ENCODE measurements around the gene PIF1. TPM values are rescaled to one million over a fixed set of nuclear protein-coding genes. Genes with fewer than 3 reads are reported as not detected.

PIF1 gene
- polyA plus RNA-seq, 3 donors: 0.13 to 0.43 TPM; not detected in 1

GRCh38 chr15:64767203-64767602 is 58.2 kb downstream of the PIF1 start:
- H3K27me3 ChIP-seq (ENCODE audit: control insufficient read depth in 2 of 2, insufficient read depth in 2 of 2, low read length in 2 of 2): peaks cover 2 to 8% of the 10 kb centered on the region in 2 donors
- no peaks in the 10 kb centered on the region for H3K36me3 ChIP-seq (replicated peaks in 1 of 2; ENCODE audit: control insufficient read depth in 1 of 2, insufficient read depth in 2 of 2, low read length in 2 of 2)
- Mint-ChIP-seq H3K27me3 (ENCODE audit: low read depth in 3 of 3) (peaks cover 13 to 16% (median 15%) of the 10 kb centered on the region in 3 donors), H3K36me3 (no peaks in the 10 kb centered on the region), H3K9me3 (peaks cover 0 to 3% (median 0%) of the 10 kb centered on the region in 7 donors), H3K4me1 (no peaks in the 10 kb centered on the region), H3K27ac (no peak overlapping the region), H3K4me3 (no peak overlapping the region)
- no peak overlapping the region for H3K4me2 ChIP-seq (replicated peaks; ENCODE audit: extremely low read depth, low read length, poor library complexity, severe bottlenecking)
- 76% methylated on average over 6 of the region's 7 CpGs for WGBS (ENCODE audit: insufficient coverage)
- no peak overlapping the region for H3K27ac ChIP-seq (ENCODE audit: low read depth in 1 of 2, low read length in 2 of 2)
- H3K9me3 ChIP-seq (replicated peaks in 1 of 2; ENCODE audit: control insufficient read depth in 1 of 2, insufficient read depth in 1 of 2, low read length in 2 of 2): no peaks in the 10 kb centered on the region
- intact Hi-C loops (cut with micrococcal nuclease): no loop called here
- no peak overlapping the region for H3K9ac ChIP-seq (ENCODE audit: insufficient read depth, low read length, poor library complexity, severe bottlenecking)
- H2AFZ ChIP-seq (ENCODE audit: insufficient read depth, low read depth, low read length, poor library complexity, severe bottlenecking): peak overlapping the region; percentile 3
- no peaks in the 10 kb centered on the region for H3K79me2 ChIP-seq (ENCODE audit: insufficient read depth, low read length)
- TF ChIP-seq, protein P1, sequence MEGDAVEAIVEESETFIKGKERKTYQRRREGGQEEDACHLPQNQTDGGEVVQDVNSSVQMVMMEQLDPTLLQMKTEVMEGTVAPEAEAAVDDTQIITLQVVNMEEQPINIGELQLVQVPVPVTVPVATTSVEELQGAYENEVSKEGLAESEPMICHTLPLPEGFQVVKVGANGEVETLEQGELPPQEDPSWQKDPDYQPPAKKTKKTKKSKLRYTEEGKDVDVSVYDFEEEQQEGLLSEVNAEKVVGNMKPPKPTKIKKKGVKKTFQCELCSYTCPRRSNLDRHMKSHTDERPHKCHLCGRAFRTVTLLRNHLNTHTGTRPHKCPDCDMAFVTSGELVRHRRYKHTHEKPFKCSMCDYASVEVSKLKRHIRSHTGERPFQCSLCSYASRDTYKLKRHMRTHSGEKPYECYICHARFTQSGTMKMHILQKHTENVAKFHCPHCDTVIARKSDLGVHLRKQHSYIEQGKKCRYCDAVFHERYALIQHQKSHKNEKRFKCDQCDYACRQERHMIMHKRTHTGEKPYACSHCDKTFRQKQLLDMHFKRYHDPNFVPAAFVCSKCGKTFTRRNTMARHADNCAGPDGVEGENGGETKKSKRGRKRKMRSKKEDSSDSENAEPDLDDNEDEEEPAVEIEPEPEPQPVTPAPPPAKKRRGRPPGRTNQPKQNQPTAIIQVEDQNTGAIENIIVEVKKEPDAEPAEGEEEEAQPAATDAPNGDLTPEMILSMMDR (IDR thresholded peaks at IDR 0.05): peak; percentile 19
- peak; percentile 12 to 19 (median 15) for DNase-seq
- no peaks in the 10 kb centered on the region for H3K4me1 ChIP-seq (ENCODE audit: control insufficient read depth in 1 of 2, insufficient read depth in 2 of 2, low read length in 2 of 2)
- H4K20me1 ChIP-seq (ENCODE audit: insufficient read depth, low read length): no peaks in the 10 kb centered on the region
- no peak overlapping the region for H3K4me3 ChIP-seq (replicated peaks in 1 of 3; ENCODE audit: low read depth in 2 of 3, low read length in 3 of 3)

DNA sequence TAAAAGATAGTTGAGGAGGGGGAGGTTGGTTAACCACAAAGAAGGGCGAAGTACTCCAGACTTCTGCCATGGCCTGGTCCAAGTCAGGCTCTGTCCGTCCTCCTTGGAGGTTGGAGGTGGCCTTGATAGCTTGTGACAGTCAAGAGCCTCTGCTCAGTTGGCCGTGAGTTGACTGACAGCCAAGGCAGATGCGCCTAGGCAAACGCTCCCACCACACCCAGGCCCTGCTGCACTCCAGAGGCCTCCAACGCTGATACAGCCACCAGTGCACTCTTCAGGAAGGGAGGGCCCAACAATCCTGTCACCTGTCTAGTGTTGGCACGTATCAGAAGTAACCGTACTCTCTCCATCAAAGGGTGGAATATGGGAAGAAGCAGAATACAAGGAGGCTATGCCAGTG is 59.4 kb downstream of the PIF1 start:
- Histone ChIP-seq H3K27ac (ENCODE audit: low read depth in 1 of 2, low read length in 2 of 2) (no peak overlapping the region), H3K4me2 (replicated peaks; ENCODE audit: extremely low read depth, low read length, poor library complexity, severe bottlenecking) (no peak overlapping the region), H3K79me2 (ENCODE audit: insufficient read depth, low read length) (no peaks in the 10 kb centered on the region), H3K4me3 (replicated peaks in 1 of 3; ENCODE audit: low read depth in 2 of 3, low read length in 3 of 3) (no peak overlapping the region), H3K4me1 (ENCODE audit: control insufficient read depth in 1 of 2, insufficient read depth in 2 of 2, low read length in 2 of 2) (no peaks in the 10 kb centered on the region), H3K27me3 (ENCODE audit: control insufficient read depth in 2 of 2, insufficient read depth in 2 of 2, low read length in 2 of 2) (peaks cover 0 to 4% of the 10 kb centered on the region in 2 donors), H3K9ac (ENCODE audit: insufficient read depth, low read length, poor library complexity, severe bottlenecking) (no peak overlapping the region), H4K20me1 (ENCODE audit: insufficient read depth, low read length) (no peaks in the 10 kb centered on the region), H3K36me3 (replicated peaks in 1 of 2; ENCODE audit: control insufficient read depth in 1 of 2, insufficient read depth in 2 of 2, low read length in 2 of 2) (no peaks in the 10 kb centered on the region), H2AFZ (ENCODE audit: insufficient read depth, low read depth, low read length, poor library complexity, severe bottlenecking) (no peak overlapping the region), H3K9me3 (replicated peaks in 1 of 2; ENCODE audit: control insufficient read depth in 1 of 2, insufficient read depth in 1 of 2, low read length in 2 of 2) (no peaks in the 10 kb centered on the region)
- Mint-ChIP-seq H3K36me3 (no peaks in the 10 kb centered on the region), H3K4me3 (no peak overlapping the region), H3K9me3 (peaks cover 0 to 3% (median 0%) of the 10 kb centered on the region in 7 donors), H3K4me1 (no peaks in the 10 kb centered on the region), H3K27ac (no peak overlapping the region), H3K27me3 (ENCODE audit: low read depth in 3 of 3) (peaks cover 5 to 9% (median 8%) of the 10 kb centered on the region in 3 donors)
- WGBS (ENCODE audit: insufficient coverage): 90% methylated on average over 6 of the region's 8 CpGs
- DNase-seq: no peak
- intact Hi-C loops (cut with micrococcal nuclease): no loop called here
- TF ChIP-seq, protein P1 (IDR thresholded peaks at IDR 0.05): no peak

Other genes with a start within 250 kb of the PIF1 start
- not detected for gene RBPMS2, start 50.1 kb downstream of the PIF1 start, polyA plus RNA-seq
- 10 to 100 TPM; 54.1 to 93.5 (median 78.0) TPM for gene PLEKHO2, start 16.3 kb upstream of the PIF1 start, polyA plus RNA-seq
- gene ANKDD1A, start 86.3 kb upstream of the PIF1 start, polyA plus RNA-seq: 1 to 10 TPM in 1 of 3 donors, under 1 TPM in 2; 0.49 to 3.5 (median 0.90) TPM
- gene SPG21, start 164.3 kb upstream of the PIF1 start, polyA plus RNA-seq: 100 to 1,000 TPM; 102 to 375 (median 358) TPM
- 10 to 100 TPM in 1 of 3 donors, 1 to 10 TPM in 2; 5.1 to 10.8 (median 9.0) TPM for gene MTFMT, start 204.0 kb upstream of the PIF1 start, polyA plus RNA-seq
- gene SLC51B, start 219.7 kb upstream of the PIF1 start, polyA plus RNA-seq: not detected
- not detected for gene RASL12, start 242.3 kb upstream of the PIF1 start, polyA plus RNA-seq

Data from CD14-positive monocyte (primary cell).